ENCODE results near the gene GNPDA1.

GNPDA1 gene

DNA sequence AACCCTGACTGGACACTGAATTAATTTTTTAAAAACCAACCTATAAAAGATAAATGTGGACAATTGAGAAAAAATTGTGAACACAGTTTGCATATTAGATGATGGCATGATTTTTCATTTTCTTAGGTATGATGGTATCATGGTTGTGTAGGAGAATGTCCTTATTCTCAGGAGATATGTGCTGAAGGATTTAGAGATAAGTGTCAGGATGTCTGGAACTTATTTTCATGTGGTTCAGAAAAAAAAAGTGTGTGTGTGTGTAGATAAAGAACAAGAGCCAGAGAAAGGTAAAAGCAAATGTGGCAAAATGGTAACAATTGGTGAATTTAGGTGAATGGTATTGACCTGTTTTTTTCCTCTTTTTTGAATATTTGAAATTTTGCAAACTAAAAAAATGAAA lies 4.0 kb downstream of the GNPDA1 start:
- Histone ChIP-seq H3K4me1 (ENCODE audit: control insufficient read depth, insufficient read depth, low read length) (peaks cover 6% of the 10 kb centered on the region), H3K27me3 (ENCODE audit: control insufficient read depth, insufficient read depth, low read length) (no peaks in the 10 kb centered on the region), H3K36me3 (ENCODE audit: control insufficient read depth, insufficient read depth, low read length) (peaks cover 71% of the 10 kb centered on the region), H3K9me3 (ENCODE audit: control insufficient read depth, insufficient read depth, low read length) (no peaks in the 10 kb centered on the region), H3K27ac (ENCODE audit: low read depth, low read length) (no peak overlapping the region), H3K4me3 (ENCODE audit: low read depth, low read length) (no peak overlapping the region), H3K9ac (ENCODE audit: low read depth, low read length) (no peak overlapping the region)

DNA sequence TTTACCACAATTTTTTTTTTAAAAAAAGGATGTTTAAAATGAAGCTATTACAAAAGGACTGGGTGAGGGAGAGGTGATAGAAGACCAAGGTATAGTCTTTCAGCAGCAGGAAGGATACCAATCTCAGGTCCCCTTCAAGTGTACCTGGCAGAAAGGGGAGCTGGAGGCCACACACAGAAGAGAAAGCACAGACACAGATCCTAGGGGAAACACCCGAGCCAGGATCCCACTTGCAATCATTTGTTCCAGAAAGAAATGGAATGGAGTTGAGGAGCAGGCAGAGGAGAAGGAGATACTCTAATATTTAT lies 5.6 kb downstream of the GNPDA1 start:
- H3K4me3 ChIP-seq (ENCODE audit: low read depth, low read length): no peak overlapping the region
- H3K27ac ChIP-seq (ENCODE audit: low read depth, low read length): no peak overlapping the region
- H3K9me3 ChIP-seq (ENCODE audit: control insufficient read depth, insufficient read depth, low read length): no peaks in the 10 kb centered on the region
- H3K36me3 ChIP-seq (ENCODE audit: control insufficient read depth, insufficient read depth, low read length): peaks cover 86% of the 10 kb centered on the region
- no peak overlapping the region for H3K9ac ChIP-seq (ENCODE audit: low read depth, low read length)
- no peaks in the 10 kb centered on the region for H3K4me1 ChIP-seq (ENCODE audit: control insufficient read depth, insufficient read depth, low read length)
- no peaks in the 10 kb centered on the region for H3K27me3 ChIP-seq (ENCODE audit: control insufficient read depth, insufficient read depth, low read length)

DNA sequence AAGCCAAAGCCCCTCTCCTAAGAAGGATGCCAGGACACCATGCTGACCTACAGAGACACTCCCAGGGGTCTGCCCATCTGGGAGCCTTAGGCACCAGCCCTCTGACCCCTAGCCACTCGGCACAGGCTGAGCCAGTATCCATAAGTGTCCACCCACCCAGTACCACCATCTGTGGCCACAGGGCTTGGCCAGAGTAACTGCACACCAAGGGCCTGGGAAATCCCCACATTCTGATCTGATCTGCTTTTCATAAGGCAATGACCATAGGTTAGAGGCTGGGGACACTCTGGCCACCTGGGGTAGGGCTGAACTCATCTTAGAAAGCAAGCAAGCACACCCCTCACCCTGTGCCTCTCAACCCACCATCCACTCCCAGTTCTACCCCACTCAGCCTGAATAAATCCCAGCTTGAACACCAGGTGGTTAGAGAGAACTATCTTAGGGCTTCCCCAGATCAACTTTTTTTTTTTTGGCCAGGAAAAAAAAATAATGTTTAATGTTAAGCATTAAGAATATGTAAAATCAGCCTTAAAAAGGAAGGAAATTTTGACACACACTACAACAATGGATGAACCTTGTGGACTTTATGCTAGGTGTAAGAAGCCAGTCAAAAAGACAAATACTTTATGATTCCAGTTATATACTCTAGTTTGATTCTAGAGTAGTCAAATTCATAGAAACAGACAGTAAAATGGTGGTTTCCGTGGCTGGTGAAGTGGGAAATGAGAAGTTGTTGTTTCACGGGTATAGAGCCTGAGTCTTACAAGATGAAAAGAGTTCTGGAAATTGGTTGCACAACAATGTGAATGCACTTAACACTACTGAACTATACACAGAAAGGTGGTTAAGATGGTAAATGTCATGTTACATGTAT lies 6.2 kb downstream of the GNPDA1 start:
- Histone ChIP-seq H3K27me3 (ENCODE audit: control insufficient read depth, insufficient read depth, low read length) (no peaks in the 10 kb centered on the region), H3K36me3 (ENCODE audit: control insufficient read depth, insufficient read depth, low read length) (peaks cover 90% of the 10 kb centered on the region), H3K4me3 (ENCODE audit: low read depth, low read length) (no peak overlapping the region), H3K27ac (ENCODE audit: low read depth, low read length) (no peak overlapping the region), H3K9ac (ENCODE audit: low read depth, low read length) (no peak overlapping the region), H3K9me3 (ENCODE audit: control insufficient read depth, insufficient read depth, low read length) (no peaks in the 10 kb centered on the region), H3K4me1 (ENCODE audit: control insufficient read depth, insufficient read depth, low read length) (no peaks in the 10 kb centered on the region)

DNA sequence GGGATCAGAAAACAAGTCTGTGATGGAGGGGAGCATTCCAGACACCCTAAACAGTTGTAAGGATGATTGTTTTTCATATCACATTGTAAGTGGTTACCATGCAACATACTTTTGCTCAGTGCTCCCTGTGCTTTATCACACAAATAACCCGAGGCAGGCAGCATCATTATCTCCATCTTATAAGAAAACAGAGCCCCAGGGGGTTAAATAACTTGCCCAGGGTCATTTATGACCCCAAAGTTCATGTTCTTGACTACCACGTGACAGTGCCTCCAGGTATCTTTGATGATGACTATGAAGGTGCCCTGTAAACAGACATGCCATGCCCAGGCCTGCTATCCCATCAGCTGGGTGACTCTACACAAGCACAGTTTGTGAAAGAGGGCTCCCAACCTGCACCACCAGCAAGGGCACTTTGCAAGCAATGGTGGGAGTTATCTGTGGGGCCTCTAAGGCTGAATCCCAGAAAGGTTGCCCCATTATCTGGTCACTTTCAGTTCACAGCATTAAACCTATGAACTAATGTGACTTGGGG lies 9.5 kb downstream of the GNPDA1 start:
- Histone ChIP-seq H3K9ac (ENCODE audit: low read depth, low read length) (no peak overlapping the region), H3K27ac (ENCODE audit: low read depth, low read length) (no peak overlapping the region), H3K27me3 (ENCODE audit: control insufficient read depth, insufficient read depth, low read length) (no peaks in the 10 kb centered on the region), H3K36me3 (ENCODE audit: control insufficient read depth, insufficient read depth, low read length) (peaks cover 81% of the 10 kb centered on the region), H3K4me3 (ENCODE audit: low read depth, low read length) (no peak overlapping the region), H3K4me1 (ENCODE audit: control insufficient read depth, insufficient read depth, low read length) (no peaks in the 10 kb centered on the region), H3K9me3 (ENCODE audit: control insufficient read depth, insufficient read depth, low read length) (no peaks in the 10 kb centered on the region; the same call in 1 of the 2 replicates)

DNA sequence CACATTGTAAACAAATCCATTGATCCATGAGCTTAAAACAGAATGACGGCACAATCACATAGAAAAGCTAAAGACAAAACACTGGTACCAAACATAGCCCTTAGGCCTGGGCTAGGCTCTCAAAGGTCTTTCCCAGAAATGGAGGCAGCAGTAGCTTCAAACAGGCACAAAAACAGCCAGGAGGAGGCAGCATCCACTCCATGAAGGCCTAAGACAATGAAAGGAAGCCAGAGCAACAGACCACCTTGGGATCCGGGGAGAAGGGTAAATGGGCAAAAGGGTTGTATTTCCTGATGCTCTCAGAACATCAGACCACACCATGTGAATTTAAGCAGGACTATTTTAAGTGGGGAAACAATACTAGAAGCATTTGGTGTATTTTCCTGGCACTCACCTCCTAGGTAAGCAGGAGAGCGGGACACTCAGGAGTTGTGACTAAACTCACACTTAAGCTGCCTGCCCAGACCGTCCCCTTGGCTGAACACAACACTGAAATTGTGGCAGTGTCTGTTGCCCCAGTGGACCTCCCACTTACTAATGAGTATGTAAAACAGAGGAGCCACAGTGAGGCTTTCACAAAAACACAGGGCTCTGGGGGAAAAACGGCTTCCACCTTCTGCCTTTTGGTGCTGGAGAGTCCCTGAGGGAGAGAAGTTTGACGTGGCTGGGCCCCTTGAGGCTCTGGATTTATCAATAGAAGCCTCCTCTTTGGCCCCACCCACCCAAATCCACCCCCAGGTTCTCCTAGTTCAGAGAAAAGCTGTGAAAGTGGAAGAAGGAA lies 11.9 kb downstream of the GNPDA1 start:
- H3K27me3 ChIP-seq (ENCODE audit: control insufficient read depth, insufficient read depth, low read length): no peaks in the 10 kb centered on the region
- no peaks in the 10 kb centered on the region for H3K4me1 ChIP-seq (ENCODE audit: control insufficient read depth, insufficient read depth, low read length)
- H3K36me3 ChIP-seq (ENCODE audit: control insufficient read depth, insufficient read depth, low read length): peaks cover 62% of the 10 kb centered on the region
- H3K4me3 ChIP-seq (ENCODE audit: low read depth, low read length): no peak overlapping the region
- H3K9me3 ChIP-seq (ENCODE audit: control insufficient read depth, insufficient read depth, low read length): no peaks in the 10 kb centered on the region; the same call in 1 of the 2 replicates
- no peak overlapping the region for H3K27ac ChIP-seq (ENCODE audit: low read depth, low read length)
- H3K9ac ChIP-seq (ENCODE audit: low read depth, low read length): no peak overlapping the region

DNA sequence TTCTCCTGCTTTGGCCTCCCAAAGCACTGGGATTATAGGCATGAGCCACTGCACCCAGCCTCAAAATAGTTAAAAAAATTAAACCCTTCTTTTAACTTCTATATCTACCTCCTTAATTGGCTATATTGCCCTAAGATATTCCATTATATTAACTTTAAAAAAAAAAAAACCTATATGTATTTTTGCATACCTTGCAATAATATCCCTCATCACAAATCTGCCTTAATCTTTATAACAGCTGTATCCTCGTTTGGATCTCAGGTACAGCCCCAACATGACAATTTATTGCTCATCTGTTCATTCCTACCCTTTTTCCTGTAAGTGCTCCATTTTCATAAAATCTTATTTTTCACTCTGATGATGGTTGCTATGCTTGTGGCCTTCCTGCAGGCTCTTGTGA lies 12.7 kb downstream of the GNPDA1 start:
- peaks cover 55% of the 10 kb centered on the region for H3K36me3 ChIP-seq (ENCODE audit: control insufficient read depth, insufficient read depth, low read length)
- no peaks in the 10 kb centered on the region for H3K27me3 ChIP-seq (ENCODE audit: control insufficient read depth, insufficient read depth, low read length)
- H3K9ac ChIP-seq (ENCODE audit: low read depth, low read length): no peak overlapping the region
- no peaks in the 10 kb centered on the region; the same call in 1 of the 2 replicates for H3K9me3 ChIP-seq (ENCODE audit: control insufficient read depth, insufficient read depth, low read length)
- no peak overlapping the region for H3K27ac ChIP-seq (ENCODE audit: low read depth, low read length)
- H3K4me3 ChIP-seq (ENCODE audit: low read depth, low read length): no peak overlapping the region
- H3K4me1 ChIP-seq (ENCODE audit: control insufficient read depth, insufficient read depth, low read length): no peaks in the 10 kb centered on the region

DNA sequence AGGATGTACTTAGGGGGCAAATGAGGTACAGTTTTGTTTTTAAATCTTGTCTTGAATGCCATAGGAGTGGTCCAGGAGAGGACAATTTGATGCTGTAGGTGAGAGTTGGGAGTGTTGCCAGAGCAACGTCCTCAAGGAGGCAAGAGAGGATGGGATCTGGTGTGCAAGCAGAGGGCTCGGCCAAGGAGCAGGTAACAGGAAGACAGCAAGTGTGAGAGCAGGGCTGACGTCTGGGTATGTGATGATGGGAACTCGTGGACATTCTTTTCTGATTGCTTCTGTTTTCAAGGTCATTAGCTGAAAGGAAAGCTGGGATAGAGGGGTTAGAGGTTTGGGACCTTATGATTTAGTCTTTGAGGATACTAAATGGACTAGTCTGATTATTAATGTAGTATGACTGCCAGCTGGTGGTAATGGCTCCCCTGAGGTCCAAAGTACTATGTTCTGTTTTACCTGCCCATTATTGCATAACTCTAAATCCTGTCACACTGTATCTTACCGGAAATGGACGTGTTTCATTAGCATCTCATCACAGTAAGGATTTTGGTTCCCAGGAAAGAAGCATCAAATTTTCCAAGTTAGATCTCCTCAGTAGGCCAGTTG lies 15.4 kb downstream of the GNPDA1 start:
- Histone ChIP-seq H3K4me1 (ENCODE audit: control insufficient read depth, insufficient read depth, low read length) (no peaks in the 10 kb centered on the region), H3K4me3 (ENCODE audit: low read depth, low read length) (no peak overlapping the region), H3K27ac (ENCODE audit: low read depth, low read length) (no peak overlapping the region), H3K36me3 (ENCODE audit: control insufficient read depth, insufficient read depth, low read length) (peaks cover 45% of the 10 kb centered on the region), H3K27me3 (ENCODE audit: control insufficient read depth, insufficient read depth, low read length) (no peaks in the 10 kb centered on the region), H3K9me3 (ENCODE audit: control insufficient read depth, insufficient read depth, low read length) (no peaks in the 10 kb centered on the region; the same call in 1 of the 2 replicates), H3K9ac (ENCODE audit: low read depth, low read length) (no peak overlapping the region)

DNA sequence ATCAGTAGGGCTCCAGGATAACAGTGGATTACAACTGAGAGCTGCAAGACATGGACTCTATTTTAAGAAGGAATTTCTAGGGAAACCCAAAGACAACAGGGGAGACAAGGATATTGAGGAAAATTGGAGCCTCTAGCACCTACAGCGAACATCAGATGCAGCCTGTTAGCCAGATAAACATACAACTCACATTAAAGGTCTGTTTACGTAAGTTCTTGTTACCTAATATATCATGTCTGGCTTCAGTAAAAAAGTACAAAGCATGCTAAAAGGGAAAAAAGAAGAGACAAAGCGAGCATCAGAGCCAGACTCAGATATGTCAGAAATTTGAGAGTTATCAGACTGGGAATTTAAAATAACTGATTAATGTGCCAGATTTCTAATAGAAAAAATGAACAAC lies 17.2 kb downstream of the GNPDA1 start:
- Histone ChIP-seq H3K27me3 (ENCODE audit: control insufficient read depth, insufficient read depth, low read length) (no peaks in the 10 kb centered on the region), H3K9me3 (ENCODE audit: control insufficient read depth, insufficient read depth, low read length) (no peaks in the 10 kb centered on the region; the same call in 1 of the 2 replicates), H3K36me3 (ENCODE audit: control insufficient read depth, insufficient read depth, low read length) (peaks cover 31% of the 10 kb centered on the region), H3K9ac (ENCODE audit: low read depth, low read length) (no peak overlapping the region), H3K4me1 (ENCODE audit: control insufficient read depth, insufficient read depth, low read length) (no peaks in the 10 kb centered on the region), H3K4me3 (ENCODE audit: low read depth, low read length) (no peak overlapping the region), H3K27ac (ENCODE audit: low read depth, low read length) (no peak overlapping the region)

DNA sequence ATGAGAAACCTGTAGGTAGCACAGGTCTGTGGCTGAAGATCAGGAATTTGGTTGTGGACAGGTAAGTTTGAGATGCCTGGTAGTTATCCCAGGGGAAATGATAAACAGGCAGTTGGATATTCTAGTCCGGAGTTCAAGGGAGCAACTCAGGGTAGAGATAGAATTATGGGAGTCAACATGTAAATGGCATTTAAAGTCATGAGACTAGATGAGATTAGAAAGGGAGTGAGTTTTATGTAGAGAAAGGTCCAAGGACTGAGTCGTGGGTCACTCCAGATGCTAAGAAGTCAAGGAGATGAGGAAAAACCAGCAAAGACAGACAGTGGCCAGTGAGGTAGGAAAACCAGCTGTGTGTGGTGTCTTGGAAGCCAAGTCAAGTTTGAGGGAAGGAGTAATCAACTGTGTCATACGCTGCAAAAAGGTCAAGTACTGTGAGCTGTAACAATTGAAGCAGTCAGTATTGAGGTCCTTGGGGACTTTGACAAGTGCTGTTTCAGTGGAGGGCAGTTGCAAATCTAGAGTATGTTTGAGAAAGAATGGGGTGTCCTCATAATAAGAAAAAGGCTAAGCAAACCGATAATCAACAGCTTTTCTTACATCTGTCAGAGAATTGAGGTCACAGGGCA lies 18.2 kb downstream of the GNPDA1 start:
- H3K9me3 ChIP-seq (ENCODE audit: control insufficient read depth, insufficient read depth, low read length): no peaks in the 10 kb centered on the region; the same call in 1 of the 2 replicates
- H3K27ac ChIP-seq (ENCODE audit: low read depth, low read length): no peak overlapping the region
- H3K4me1 ChIP-seq (ENCODE audit: control insufficient read depth, insufficient read depth, low read length): no peaks in the 10 kb centered on the region
- H3K36me3 ChIP-seq (ENCODE audit: control insufficient read depth, insufficient read depth, low read length): peaks cover 23% of the 10 kb centered on the region
- H3K9ac ChIP-seq (ENCODE audit: low read depth, low read length): no peak overlapping the region
- no peak overlapping the region for H3K4me3 ChIP-seq (ENCODE audit: low read depth, low read length)
- H3K27me3 ChIP-seq (ENCODE audit: control insufficient read depth, insufficient read depth, low read length): no peaks in the 10 kb centered on the region

DNA sequence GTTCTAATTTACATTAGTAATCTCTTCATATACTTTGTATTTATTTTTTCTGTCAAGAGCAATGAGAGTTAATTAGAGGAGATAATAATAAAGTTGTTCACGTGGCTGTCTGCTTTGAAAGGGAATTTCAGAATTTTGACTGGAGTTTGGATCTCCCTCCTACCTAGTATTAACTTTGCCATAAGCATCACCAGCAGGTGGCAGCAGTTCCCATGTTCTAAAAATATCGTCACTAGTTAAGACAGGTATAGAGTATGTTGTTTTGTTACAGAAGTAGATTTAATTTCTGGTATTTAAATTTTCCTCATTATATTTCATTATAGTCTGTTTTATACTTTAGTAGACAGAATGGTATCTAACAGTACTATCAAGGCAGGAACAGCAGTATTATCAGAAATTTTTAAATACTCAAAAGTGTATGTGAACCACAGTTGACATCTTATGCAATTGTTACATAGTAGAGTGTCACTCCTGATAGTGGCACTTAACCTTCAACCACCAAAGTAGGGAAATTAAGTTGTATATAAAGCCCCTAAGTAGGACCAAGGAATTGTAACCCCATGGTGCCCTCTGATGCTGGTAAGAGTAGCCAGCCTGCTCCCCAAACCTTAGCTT lies 20.4 kb downstream of the GNPDA1 start:
- H3K36me3 ChIP-seq (ENCODE audit: control insufficient read depth, insufficient read depth, low read length): peaks cover 33% of the 10 kb centered on the region
- H3K27ac ChIP-seq (ENCODE audit: low read depth, low read length): no peak overlapping the region
- H3K4me1 ChIP-seq (ENCODE audit: control insufficient read depth, insufficient read depth, low read length): no peaks in the 10 kb centered on the region
- no peak overlapping the region for H3K4me3 ChIP-seq (ENCODE audit: low read depth, low read length)
- H3K9me3 ChIP-seq (ENCODE audit: control insufficient read depth, insufficient read depth, low read length): no peaks in the 10 kb centered on the region
- H3K9ac ChIP-seq (ENCODE audit: low read depth, low read length): no peak overlapping the region
- no peaks in the 10 kb centered on the region for H3K27me3 ChIP-seq (ENCODE audit: control insufficient read depth, insufficient read depth, low read length)
